ENCODE results near the gene NDUFB10.

Gene NDUFB10

DNA sequence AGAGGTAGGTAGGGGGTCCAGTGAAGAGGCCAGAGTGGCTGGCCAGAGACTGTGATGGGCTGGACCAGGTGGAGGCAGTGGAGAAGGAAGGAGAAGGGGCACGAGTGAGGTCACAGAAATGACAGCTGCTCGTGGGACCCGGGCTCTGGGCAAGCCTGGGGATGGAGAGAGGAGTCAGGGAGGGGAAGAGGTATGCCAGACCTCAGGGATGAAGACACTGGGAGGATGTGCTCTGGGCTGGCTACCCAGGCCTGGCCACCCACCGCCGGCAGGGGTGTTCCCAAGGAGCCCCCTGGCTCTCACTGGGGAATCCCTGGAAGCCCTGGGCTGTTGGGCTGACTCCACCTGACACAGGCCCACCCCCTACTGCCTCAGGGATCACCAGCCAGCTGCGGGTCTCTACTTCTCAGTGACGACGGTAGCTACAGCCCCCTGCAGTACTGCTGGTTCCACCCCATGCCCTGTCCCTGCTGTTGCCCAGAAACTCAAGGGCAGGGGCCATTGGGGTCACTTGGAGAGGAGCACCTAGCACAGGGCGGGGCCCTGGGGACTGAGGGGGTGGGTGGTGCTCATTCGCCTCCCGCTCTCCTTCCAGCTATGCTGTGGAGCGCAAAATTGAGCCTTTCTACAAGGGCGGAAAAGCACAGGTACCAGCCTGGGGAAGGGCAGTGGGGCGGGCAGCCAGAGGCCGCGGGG, 14.3 kb downstream of the NDUFB10 start:
- DNase-seq: no peak

DNA sequence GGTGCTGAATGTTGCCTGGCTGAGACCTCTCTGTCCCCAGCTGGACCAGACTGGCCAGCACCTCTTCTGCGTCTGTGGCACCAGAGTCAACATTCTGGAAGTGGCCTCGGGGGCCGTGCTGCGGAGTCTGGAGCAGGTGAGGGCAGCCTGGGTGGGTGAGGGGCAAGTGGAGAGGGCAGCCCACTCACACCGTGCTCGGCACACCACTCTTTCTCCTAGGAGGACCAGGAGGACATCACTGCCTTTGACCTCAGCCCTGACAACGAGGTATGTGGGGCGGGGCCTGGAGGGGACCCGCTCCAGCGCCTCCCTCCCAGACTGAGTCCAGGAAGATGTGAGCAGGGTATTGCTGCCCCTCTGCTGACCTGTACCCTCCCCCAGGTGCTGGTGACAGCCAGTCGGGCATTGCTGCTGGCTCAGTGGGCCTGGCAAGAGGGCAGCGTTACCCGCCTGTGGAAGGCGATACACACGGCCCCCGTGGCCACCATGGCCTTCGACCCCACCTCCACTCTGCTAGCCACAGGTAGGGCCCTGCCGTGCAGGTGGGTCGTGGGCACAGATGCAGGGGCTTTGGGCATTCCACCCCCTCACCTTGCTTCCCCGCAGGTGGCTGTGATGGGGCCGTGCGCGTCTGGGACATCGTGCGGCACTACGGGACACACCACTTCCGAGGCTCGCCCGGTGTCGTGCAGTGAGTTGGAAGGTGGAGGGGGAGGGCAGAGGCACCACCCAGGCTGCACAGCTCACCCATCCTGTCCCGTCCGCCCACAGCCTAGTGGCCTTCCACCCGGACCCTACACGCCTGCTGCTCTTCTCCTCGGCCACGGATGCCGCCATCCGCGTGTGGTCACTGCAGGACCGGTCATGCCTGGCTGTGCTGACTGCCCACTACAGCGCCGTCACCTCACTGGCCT, 15.1 kb downstream of the NDUFB10 start:
- DNase-seq: no peak

DNA sequence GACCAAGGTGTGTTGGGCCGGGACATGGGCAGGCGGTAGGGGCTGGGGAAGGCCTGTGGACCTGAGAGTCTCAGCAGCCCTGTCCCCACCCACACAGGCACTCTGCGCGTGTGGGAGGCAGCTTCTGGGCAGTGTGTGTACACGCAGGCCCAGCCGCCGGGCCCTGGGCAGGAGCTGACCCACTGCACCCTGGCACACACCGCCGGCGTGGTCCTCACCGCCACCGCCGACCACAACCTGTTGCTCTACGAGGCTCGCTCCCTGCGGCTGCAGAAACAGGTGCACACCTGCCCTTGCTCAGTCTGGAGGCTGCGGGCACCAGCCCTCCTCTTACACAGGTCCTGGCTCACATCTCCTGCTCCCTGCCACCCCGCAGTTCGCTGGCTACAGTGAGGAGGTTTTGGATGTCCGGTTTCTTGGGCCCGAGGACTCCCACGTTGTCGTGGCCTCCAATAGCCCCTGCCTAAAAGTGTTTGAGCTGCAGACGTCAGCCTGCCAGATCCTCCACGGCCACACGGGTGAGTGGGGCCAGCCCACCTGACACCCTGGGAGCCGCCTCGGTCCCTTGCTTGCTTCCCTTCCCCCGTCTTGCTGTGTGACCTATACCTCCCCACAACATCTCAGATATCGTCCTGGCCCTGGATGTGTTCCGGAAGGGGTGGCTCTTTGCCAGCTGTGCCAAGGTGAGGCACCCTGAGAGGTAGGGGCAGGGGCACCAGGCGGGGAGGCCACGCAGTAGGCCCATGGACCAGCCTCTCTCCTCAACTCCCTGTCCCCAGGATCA, 16.3 kb downstream of the NDUFB10 start:
- DNase-seq: no peak

DNA sequence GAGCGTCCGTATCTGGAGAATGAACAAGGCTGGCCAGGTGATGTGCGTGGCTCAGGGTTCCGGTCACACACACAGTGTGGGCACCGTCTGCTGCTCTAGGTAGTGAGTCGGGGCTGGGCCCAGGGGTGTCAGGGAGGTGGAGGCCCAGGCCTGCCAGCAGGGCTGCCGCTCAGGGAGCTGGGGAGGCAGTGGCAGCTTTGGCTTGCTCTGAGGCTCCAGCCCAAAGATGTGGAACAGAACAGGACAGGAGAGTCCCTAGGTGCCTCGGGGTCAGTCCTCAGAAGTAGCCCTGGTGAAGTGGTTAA, 16.8 kb downstream of the NDUFB10 start:
- DNase-seq: no peak

DNA sequence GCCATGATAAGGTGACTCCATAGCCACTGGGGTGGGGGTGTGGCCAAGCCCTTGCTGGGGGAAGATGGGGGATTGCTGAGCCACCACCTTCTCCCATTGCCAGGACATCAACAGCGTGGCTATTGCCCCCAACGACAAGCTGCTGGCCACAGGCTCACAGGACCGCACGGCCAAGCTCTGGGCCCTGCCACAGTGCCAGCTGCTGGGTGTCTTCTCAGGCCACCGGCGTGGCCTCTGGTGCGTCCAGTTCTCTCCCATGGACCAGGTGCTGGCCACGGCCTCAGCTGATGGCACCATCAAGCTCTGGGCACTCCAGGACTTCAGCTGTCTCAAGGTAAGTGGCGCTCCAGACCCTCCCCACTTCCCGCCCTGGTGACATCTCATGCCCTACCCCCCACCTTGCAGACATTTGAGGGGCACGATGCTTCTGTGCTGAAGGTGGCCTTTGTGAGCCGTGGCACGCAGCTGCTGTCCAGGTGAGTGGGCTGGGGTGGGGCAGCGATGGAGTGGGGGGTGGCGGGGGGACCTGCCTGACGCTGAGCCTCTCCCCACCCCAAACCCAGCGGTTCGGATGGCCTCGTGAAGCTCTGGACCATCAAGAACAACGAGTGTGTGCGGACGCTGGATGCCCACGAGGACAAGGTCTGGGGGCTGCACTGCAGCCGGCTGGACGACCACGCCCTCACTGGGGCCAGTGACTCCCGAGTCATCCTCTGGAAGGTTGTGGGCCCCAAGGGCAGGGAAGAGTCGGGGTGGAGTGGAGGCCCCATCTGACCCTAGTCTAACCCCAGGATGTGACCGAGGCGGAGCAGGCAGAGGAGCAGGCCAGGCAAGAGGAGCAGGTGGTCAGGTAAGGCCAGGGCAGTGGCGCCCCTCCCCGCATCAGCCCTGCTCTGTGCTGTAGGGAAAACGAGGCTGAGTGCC, 17.9 kb downstream of the NDUFB10 start:
- no peak for DNase-seq

DNA sequence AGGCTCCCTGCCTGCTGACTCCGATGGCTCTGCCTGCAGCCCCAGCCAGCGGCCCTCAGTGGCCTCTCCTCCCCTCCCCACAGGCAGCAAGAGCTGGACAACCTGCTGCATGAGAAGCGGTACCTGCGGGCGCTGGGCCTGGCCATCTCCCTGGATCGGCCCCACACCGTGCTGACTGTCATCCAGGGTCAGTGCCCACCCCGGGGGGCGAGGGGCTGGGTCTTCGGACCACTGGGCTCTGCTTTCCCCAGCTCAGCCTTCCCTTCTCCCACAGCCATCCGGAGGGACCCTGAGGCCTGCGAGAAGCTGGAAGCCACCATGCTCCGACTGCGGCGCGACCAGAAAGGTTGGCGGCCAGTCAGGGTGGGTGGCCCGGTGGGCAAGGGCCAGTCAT, 18.5 kb downstream of the NDUFB10 start:
- DNase-seq: no peak

DNA sequence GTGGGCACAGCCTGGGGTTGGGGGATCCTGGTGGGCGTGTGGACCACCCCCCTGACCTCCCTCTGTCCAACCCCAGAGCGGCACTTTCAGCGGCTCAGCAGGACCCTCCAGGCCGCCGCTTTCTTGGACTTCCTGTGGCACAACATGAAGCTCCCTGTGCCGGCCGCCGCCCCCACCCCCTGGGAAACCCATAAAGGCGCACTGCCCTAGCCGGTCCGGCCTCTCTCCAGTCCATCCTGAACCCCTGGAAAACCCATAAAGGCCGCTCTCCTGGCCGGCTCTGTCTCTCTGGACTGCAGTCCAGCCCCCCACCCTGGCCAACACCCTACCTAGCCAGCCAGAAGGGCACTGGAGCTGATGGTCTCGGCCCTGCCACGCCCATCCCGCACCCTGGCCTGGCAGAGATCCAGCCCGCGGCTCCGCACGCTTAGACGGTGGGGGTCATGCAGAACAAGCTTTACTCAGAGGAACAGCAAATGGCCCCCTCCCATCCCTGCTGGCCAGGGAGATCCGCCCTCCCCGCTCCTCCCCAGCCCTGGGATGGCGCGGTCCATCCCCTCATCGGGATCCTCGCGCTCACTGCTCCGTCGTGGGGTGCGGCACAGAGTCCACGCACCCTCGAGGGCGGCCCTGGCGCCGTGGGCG, 19.3 kb downstream of the NDUFB10 start:
- DNase-seq: no peak

DNA sequence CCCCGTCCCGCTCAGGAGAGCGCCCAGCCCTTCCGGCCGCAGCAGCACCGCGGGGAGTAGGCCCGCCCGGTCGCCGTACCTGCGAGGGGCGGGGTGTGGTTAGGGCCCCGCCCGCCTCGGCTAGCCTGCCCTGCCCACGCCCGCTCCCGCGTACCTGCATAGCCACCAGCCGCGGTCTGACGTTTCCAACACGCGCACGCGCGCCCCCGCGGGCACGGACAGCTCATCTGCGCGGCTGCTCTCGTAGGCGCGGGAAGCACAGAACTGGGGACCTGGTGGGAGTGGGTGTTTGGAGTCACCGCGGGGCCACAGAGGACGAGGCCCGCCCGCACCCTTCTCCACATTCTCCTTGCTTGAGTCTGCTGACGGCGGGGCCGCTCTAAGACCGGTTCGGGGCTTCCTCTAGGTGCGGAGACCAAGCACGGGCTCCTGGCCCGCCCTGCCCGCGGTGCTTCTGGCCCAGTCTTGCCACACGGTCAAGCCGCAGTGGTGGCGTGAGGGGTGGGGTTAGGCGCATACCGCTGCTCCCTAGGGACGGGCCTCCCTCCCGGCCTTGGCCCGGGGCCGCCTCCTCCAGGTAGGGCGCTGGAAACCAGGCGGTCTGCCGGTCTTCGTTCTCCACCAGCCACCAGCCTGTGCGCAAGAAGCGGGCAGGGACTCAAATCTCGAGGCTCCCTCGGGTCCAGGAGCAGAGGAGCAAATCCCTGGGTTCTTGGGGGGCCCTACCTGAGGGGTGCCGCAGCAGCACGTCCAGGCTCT, 20.1 kb downstream of the NDUFB10 start:
- DNase-seq: peak; percentile 86

DNA sequence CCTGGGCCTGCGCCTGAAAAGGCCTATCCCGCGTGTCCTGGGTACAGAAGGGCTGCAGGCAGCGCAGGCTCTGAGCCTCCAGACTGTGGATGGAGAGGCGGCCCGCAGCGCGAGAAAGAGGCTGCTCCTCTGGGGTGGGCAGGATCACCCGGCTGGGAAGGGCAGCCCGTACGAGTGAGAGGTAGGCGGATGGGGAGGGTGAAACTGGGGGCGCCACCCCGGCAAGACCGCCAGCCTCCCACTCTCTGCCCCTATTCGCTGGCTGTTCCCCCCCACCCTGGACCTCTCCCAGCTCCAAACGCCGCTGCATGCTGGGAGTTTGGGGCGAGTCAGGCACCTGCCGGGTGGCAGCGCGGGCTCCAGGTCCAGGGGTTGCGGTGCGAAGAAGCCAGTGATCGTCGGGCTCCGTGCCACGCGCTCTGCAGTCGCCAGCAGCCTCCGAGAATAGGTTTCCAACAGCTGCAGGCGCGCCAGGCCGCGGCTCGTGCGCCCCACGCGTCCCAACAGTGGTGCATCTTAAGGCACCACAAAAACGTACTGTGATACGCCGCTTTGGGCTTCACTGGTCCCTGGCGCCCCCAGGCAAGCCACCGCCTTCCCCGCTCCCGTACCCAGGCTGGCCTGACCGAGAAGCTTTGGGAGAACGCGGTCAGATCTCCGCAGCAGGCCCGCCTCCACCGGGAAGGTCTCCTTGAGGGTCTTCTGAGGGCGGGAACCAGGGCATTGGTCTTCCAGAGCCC, 20.9 kb downstream of the NDUFB10 start:
- peak; percentile 66 for DNase-seq

DNA sequence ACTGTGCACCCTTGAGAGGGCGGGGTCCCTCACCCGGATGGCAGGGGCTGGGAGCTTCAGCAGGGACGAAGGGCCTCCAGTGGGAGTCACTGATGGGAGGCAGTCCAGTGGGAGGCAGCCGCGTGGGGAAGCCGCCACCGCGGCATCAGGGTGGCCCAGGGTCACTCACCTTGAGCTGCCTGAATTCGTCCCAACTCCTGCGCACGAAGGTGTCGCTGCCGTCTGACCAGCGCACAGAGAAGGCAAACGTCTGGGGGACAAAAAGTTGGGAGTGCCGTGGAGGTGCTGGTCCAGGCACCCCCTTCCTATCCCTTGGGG, 21.4 kb downstream of the NDUFB10 start:
- DNase-seq: no peak

DNA sequence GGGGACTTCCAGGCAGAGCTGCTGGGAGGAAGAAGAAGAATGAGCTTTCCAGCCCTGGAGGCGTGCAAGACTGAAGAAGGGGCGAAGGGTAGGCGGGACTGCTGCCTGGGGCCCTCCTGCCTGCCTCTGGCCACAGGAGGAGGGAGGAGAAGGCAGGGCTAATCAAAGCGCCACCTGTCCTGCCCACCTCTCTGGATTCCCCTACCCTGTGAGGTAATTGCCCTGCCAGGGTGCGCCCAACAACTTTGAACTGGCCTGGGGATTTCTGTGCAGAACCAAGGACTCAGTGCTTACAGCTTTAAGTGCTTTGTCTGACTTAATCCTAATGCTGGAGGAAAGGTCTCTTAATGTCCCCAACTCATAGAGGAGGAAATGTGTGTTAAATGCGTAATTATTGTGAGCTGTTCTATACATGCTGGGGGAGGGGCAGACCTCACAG, 22.1 kb downstream of the NDUFB10 start, which contains the start of gene NOXO1:
Gene NOXO1, minus strand, starts transcription at position 72 of the 439 bp plus-strand sequence. CDS start 290 bp downstream, outside the sequence.
- peak; percentile 36 for DNase-seq

DNA sequence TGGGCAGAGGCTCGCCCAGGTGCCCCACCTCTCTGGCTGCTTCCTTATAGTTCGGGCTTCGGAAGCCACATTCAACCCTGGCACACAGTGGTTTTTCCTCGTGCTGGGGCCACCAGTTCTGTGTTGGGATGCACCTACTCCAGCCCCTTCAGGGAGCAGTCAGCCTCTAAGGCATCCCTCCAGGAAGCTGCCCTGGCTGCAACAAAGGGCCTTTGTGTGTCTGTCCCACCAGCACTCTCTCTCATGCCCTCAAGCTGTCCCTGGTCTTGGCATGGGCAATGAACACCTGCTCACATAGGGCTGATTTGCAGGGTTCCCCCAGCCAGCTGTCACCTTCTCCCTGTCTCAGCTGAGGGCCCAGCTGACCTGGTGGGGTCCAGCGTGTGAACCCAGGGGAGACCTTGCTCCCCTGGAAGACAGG, 22.7 kb downstream of the NDUFB10 start:
- peak; percentile 49 for DNase-seq

DNA sequence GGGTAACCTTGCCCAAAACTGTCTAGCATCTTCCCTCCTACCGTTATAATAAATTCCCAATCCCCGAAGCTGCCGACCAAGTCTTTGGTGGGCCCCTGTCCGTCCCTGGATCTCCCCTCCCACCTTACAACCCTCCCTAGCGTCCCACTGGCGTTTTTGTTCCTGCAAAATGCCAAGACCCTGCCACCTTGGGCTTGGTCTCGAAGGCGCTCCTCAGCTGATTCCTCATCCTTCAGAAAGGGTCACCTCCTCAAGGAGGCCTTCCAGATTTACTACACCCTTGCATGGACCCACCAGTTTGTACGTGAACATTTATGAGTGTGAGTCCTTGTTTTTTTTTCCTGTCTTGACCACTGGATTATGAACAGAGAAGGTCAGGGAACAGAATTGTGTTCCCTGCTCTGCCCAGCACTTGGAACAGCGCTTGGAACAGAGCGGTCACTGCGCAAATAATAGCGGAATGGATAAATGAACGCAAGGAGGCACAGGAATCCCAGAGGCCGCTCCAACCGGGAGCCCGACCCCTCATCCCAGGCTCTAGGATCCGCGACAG, 23.7 kb downstream of the NDUFB10 start:
- no peak for DNase-seq

DNA sequence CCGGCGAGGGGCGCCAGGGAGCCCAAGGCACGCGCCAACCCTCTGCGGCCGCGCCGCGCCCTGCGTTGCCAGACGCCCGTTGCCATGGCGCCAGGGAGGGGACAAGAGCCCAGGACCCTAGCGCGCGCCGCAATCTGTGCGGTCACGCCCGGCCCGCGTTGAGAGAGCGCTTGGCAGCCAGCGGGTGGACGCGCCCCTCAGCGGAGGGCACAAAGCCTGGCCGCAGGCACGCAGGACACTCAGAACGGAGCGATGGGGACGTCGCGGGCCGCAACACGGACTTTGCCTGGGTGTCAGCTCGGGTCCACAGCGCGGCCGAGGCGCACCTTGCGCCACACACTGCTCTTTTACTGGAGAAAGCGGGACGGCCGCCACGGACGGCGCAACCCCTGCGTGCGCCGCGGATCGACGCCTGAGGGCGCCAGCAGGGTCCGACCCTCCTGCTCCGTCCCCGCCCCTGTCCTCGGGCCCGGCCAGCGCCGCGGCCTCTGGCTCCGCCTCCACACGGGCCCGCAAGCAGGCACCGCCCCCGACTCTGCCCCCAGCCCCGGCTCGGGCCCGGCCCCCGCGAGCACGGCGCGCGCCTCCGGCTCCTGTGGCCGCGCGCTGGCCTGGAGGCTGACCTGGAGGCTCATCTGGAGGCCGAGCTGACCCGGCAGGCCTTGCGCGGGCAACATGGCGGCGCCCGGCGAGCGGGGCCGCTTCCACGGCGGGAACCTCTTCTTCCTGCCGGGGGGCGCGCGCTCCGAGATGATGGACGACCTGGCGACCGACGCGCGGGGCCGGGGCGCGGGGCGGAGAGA, 24.4 kb downstream of the NDUFB10 start, which contains the start of gene GFER:
Gene GFER, plus strand, starts transcription at position 650 of the 803 bp plus-strand sequence. Its CDS starts 26 bp downstream, at position 676.
- peak; percentile 93 for DNase-seq

DNA sequence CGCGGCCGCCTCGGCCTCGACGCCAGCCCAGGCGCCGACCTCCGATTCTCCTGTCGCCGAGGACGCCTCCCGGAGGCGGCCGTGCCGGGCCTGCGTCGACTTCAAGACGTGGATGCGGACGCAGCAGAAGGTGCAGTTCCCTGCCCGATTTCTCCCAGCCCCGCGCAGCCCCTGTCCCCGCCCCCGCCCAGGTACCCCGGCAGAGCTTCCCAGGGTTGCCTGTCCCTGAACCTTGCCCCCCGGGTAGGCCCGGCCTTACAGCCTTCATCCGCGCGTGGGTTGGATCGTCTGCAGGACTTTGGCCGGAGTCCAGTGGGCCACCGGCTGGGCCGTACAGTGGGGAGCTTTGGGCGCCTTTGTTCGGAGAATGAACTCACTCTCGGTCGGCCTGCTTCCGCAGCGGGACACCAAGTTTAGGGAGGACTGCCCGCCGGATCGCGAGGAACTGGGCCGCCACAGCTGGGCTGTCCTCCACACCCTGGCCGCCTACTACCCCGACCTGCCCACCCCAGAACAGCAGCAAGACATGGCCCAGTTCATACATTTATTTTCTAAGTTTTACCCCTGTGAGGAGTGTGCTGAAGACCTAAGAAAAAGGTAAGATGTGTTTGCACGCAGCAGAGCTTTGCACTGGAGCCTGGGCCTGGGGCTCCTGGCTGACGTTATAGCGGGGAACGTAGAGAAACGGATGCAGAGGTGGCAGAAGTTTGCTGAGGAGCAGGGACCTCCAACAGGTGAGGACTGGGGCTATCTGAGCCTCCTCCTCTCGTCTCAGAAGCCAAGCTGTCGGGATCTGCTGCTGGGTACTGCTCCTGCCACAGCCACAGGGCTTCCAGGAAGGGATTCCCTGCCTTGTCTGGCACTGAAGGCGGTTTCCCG, 25.2 kb downstream of the NDUFB10 start:
- peak; percentile 77 for DNase-seq

DNA sequence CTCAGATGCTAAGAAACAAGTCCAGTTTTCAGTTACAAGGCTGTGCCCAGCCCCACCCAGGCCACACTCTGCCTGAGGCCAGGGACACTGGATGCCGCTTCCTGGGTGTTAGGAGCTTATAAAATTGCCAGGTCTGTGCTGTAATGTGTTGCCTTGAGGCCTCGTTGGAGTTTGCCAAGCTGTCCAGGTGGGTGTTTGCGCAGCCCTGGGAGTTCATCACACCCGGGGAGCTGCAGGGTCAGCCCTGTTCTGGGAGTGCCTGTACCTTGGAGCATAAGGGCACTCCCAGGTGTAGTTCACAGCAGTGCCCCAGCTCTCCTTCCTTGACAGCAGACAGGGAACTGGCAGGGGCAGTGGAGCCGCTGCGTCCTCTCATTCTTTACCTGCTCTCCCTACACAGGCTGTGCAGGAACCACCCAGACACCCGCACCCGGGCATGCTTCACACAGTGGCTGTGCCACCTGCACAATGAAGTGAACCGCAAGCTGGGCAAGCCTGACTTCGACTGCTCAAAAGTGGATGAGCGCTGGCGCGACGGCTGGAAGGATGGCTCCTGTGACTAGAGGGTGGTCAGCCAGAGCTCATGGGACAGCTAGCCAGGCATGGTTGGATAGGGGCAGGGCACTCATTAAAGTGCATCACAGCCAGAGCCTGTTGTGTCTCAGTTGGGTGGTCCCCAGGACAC, 26.3 kb downstream of the NDUFB10 start:
- DNase-seq: no peak

DNA sequence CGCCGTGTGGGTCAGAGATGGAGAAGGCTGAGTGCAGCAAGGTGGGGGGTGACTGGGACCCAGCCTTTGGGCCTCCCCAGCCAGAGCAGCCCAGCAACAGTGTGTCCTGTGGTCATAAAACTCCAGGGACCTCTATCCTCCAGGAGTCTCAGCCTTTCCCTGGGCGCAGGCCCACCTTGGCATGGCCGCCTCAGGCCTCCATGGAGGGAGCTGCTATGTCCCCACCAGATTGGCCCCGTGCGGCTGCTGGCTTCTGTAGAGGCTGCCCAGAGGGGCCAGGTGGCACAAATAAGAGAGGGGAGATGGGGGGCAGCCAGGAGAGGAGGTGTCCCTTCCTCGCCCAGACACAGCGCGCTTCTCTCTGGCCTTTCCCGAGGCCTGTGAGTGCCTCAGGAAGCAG, 27.9 kb downstream of the NDUFB10 start:
- DNase-seq: no peak

Measured in NCI-H146 (cell line).